ENCODE measurements around the gene KRT28. TPM values are rescaled to one million over a fixed set of nuclear protein-coding genes. Genes with fewer than 3 reads are reported as not detected.
A peak's percentile ranks its signal among the peaks of the same experiment; 100 is the strongest.

KRT28 gene
- total and polyA plus RNA-seq, 2 experiments from 2014 or later, result not detected

DNA sequence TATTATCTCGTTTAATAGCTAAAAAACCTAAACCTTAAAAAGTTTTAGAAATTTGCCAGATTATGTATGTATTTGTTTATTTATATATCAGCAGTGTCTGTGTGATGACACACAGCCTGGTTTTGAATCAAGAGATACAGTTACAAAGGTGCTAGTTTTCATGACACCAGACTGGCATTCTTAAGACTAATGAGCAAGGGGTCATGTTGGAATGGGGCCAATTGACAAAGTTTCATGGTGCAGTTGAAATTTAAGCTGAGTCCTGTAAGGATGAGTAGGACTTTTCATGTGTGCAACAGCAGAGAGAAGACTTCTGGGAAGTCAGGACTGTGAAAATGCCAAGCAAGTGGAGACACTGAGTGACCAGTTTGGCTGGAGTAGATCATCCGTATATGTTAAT lies 25.8 kb upstream of the KRT28 start:
- Histone ChIP-seq H3K9me2 (ENCODE audit: insufficient read depth) (no peaks in the 10 kb centered on the region), H3K27ac (no peak overlapping the region), H4K20me1 (ENCODE audit: insufficient read depth) (no peaks in the 10 kb centered on the region), H3K4me3 (no peak overlapping the region), H3K79me2 (ENCODE audit: insufficient read depth) (peaks cover 97% of the 10 kb centered on the region), H3F3A (ENCODE audit: insufficient read depth) (peaks cover 15% of the 10 kb centered on the region), H2AFZ (no peak overlapping the region), H3K27me3 (replicated peaks; ENCODE audit: insufficient read depth) (no peaks in the 10 kb centered on the region), H3K36me3 (ENCODE audit: low read depth) (no peaks in the 10 kb centered on the region), H3K9ac (no peak overlapping the region), H3K4me1 (ENCODE audit: insufficient read depth) (peaks cover 11% of the 10 kb centered on the region), H3K4me2 (ENCODE audit: unreplicated experiment) (no peak overlapping the region), H3K9me3 (ENCODE audit: low read depth) (no peaks in the 10 kb centered on the region)
- TF ChIP-seq EZH2 (IDR thresholded peaks at IDR 0.05; ENCODE audit: insufficient read depth, poor library complexity, severe bottlenecking) (no peak), EZH2phosphoT487 (IDR thresholded peaks at IDR 0.05; ENCODE audit: insufficient read depth, low read depth) (no peak)
- DNase-seq, result no peak
- in situ Hi-C loops (cut with MboI), result no loop called here
- 93 to 95% methylated on average over 2 of the region's 2 CpGs for WGBS, 2 experiments (ENCODE audit: low coverage in 1 of 2, low lambda C conversion rate in 2 of 2, missing lambda C conversion rate in 2 of 2)

DNA sequence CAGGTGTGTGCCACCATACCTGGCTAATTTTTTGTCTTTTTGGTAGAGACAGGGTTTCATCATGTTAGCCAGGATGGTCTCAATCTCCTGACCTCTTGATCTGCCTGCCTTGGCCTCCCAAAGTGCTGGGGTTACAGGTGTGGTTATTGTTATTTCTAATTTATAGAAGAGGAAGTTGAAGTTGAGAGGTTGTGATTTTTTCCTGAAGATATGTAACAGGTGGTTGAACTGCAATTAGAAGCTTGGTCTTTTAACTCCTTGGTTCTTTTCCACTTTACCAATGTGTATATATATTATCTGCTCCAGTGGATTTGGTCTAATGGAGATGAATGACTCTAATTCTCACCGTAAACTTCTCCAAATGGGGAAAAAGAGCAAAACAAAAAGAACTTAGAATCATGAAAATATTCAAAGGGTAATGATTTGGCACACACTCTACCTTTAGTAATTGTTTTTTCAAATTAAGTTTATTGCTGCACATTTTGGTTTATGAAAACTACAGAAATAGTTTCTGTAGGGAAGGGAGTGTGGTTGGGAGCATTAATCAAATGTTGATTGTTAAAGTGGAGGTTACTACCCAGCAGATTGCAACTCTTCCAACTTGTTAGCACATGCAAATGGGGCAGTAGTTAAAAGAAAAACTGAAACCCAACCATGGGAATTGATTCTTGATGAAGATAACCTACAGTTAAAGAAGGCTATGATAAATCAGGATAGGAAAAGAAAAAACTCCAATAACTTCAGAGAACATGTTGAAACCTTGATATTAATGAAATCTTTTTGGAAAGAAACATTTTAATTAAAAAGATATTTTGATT lies 24.5 kb upstream of the KRT28 start:
- Histone ChIP-seq H3K9ac (no peak overlapping the region), H3K27ac (no peak overlapping the region), H3F3A (ENCODE audit: insufficient read depth) (peaks cover 29% of the 10 kb centered on the region), H2AFZ (no peak overlapping the region), H3K4me2 (ENCODE audit: unreplicated experiment) (no peak overlapping the region), H4K20me1 (ENCODE audit: insufficient read depth) (no peaks in the 10 kb centered on the region), H3K4me3 (no peak overlapping the region), H3K79me2 (ENCODE audit: insufficient read depth) (peaks cover 92% of the 10 kb centered on the region), H3K36me3 (ENCODE audit: low read depth) (no peaks in the 10 kb centered on the region), H3K9me3 (ENCODE audit: low read depth) (no peaks in the 10 kb centered on the region), H3K4me1 (ENCODE audit: insufficient read depth) (peaks cover 20% of the 10 kb centered on the region), H3K9me2 (ENCODE audit: insufficient read depth) (no peaks in the 10 kb centered on the region), H3K27me3 (replicated peaks; ENCODE audit: insufficient read depth) (no peaks in the 10 kb centered on the region)
- WGBS, 2 experiments (ENCODE audit: low coverage in 1 of 2, low lambda C conversion rate in 2 of 2, missing lambda C conversion rate in 2 of 2), result 90 to 95% methylated on average over 1 of the region's 1 CpG
- TF ChIP-seq EZH2 (IDR thresholded peaks at IDR 0.05; ENCODE audit: insufficient read depth, poor library complexity, severe bottlenecking) (no peak), EZH2phosphoT487 (IDR thresholded peaks at IDR 0.05; ENCODE audit: insufficient read depth, low read depth) (no peak)
- no peak for DNase-seq
- in situ Hi-C loops (cut with MboI), result no loop called here

DNA sequence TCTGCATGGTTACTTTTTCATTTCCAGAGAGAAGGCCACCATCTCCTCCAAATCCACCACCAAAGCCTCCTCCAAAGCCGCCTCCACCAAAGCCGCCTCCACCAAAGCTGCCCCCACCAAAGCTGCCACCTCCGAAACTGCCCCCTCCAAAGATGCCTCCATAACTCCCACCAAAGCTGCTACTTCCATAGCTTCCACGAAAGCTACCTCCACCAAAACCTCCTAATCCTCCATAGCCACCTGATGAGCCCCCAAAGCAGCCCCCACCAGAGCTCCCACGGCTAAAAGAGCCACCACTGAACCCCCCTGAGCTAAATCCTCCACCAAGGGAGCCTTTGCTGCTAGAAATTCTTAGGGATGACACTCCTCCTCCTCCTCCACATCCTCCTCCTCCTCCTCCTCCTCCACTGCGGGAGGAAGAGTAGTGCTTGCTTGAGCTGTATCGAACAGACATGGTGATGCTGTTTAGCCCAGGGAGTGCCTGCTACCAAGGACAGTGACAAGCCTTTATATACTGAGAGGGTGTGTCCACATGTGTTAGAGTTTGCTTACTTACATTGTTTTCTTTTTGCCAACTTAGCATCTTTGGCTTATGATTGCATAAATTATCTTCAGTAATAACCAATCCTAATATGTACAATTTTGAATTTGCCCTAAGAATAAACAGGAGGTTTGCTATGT lies 22.5 kb upstream of the KRT28 start, which contains the start of gene KRT10:
TSS of gene KRT10 (minus strand) at position 483 of the 681 bp plus-strand sequence. CDS start at position 454, 29 bp downstream.
- H3F3A ChIP-seq (ENCODE audit: insufficient read depth), result peaks cover 42% of the 10 kb centered on the region
- H3K27ac ChIP-seq, result no peak within 1 kb of the TSS
- peaks cover 4% of the 10 kb centered on the region; the same call in 1 of the 2 replicates for H3K36me3 ChIP-seq (ENCODE audit: low read depth)
- H3K4me3 ChIP-seq, result no peak within 1 kb of the TSS
- H4K20me1 ChIP-seq (ENCODE audit: insufficient read depth), result no peaks in the 10 kb centered on the region
- 76 to 86% methylated on average over 6 to 7 of the region's 7 CpGs for WGBS, 2 experiments (ENCODE audit: low coverage in 1 of 2, low lambda C conversion rate in 2 of 2, missing lambda C conversion rate in 2 of 2)
- H3K4me2 ChIP-seq (ENCODE audit: unreplicated experiment), result no peak within 1 kb of the TSS
- no peak for DNase-seq
- TF ChIP-seq EZH2 (IDR thresholded peaks at IDR 0.05; ENCODE audit: insufficient read depth, poor library complexity, severe bottlenecking) (no peak), EZH2phosphoT487 (IDR thresholded peaks at IDR 0.05; ENCODE audit: insufficient read depth, low read depth) (no peak)
- H3K4me1 ChIP-seq (ENCODE audit: insufficient read depth), result peaks cover 26% of the 10 kb centered on the region
- no peak within 1 kb of the TSS for H3K9ac ChIP-seq
- peaks cover 85% of the 10 kb centered on the region for H3K79me2 ChIP-seq (ENCODE audit: insufficient read depth)
- no peaks in the 10 kb centered on the region for H3K9me2 ChIP-seq (ENCODE audit: insufficient read depth)
- no peak within 1 kb of the TSS for H2AFZ ChIP-seq
- in situ Hi-C loops (cut with MboI), result no loop called here
- H3K9me3 ChIP-seq (ENCODE audit: low read depth), result no peaks in the 10 kb centered on the region
- H3K27me3 ChIP-seq (replicated peaks; ENCODE audit: insufficient read depth), result no peaks in the 10 kb centered on the region

DNA sequence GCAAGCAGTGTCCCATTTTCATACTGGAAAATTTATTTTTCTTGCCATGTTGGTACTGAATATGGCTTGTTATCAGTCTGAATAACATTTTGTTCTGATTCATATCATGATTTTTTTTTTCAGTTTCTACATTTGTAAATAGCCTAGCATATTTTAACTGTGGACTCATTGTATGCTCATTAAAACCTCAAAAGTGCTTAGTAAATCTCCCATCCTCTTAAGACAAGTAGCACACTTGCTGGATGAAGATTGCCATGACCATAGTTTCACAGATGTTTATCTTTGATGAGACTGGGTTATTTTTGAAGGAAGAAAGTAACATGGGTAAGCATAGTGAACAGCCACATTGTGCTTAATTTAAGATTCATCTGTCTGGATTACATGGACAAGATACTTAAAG lies 21.8 kb upstream of the KRT28 start:
- H3K9me2 ChIP-seq (ENCODE audit: insufficient read depth), result no peaks in the 10 kb centered on the region
- no peak overlapping the region for H3K4me3 ChIP-seq
- peaks cover 26% of the 10 kb centered on the region for H3K4me1 ChIP-seq (ENCODE audit: insufficient read depth)
- H3K36me3 ChIP-seq (ENCODE audit: low read depth), result peaks cover 11% of the 10 kb centered on the region; the same call in 1 of the 2 replicates
- in situ Hi-C loops (cut with MboI), result no loop called here
- H3K9me3 ChIP-seq (ENCODE audit: low read depth), result no peaks in the 10 kb centered on the region
- H3K4me2 ChIP-seq (ENCODE audit: unreplicated experiment), result no peak overlapping the region
- no peak overlapping the region for H2AFZ ChIP-seq
- H4K20me1 ChIP-seq (ENCODE audit: insufficient read depth), result no peaks in the 10 kb centered on the region
- peaks cover 48% of the 10 kb centered on the region for H3F3A ChIP-seq (ENCODE audit: insufficient read depth)
- DNase-seq, result peak; percentile 36
- H3K27ac ChIP-seq, result no peak overlapping the region
- H3K9ac ChIP-seq, result no peak overlapping the region
- no peak for TF ChIP-seq EZH2 (IDR thresholded peaks at IDR 0.05; ENCODE audit: insufficient read depth, poor library complexity, severe bottlenecking)
- no peak for TF ChIP-seq EZH2phosphoT487 (IDR thresholded peaks at IDR 0.05; ENCODE audit: insufficient read depth, low read depth)
- no peaks in the 10 kb centered on the region for H3K27me3 ChIP-seq (replicated peaks; ENCODE audit: insufficient read depth)
- H3K79me2 ChIP-seq (ENCODE audit: insufficient read depth), result peaks cover 78% of the 10 kb centered on the region

Measured in GM23248 (cell line).